HG03095 (cell line): ENCODE results near the gene DUSP3.

Experiments used
- ATAC-seq: cut with Tn5 transposase; IDR thresholded peaks from one replicate; pipeline ENCODE4 v1.9.1; 2021; ENCODE audit warnings: moderate library complexity; ENCODE audit not compliant: unreplicated experiment

DUSP3 gene

GRCh38 chr17:43736389-43736788 lies 42.4 kb downstream of the DUSP3 start:
- ATAC-seq: no peak

- no peak for ATAC-seq
These were observed 44.4 kb downstream of the DUSP3 start for GRCh38 chr17:43734376-43734775.

- ATAC-seq: no peak
These were observed 44.8 kb downstream of the DUSP3 start for GRCh38 chr17:43733956-43734355.

GRCh38 chr17:43732958-43733357 lies 45.8 kb downstream of the DUSP3 start:
- no peak for ATAC-seq

- ATAC-seq: no peak
These were observed 50.7 kb downstream of the DUSP3 start for GRCh38 chr17:43728081-43728480.

- no peak for ATAC-seq
These were observed 54.9 kb downstream of the DUSP3 start for GRCh38 chr17:43723697-43724359.

GRCh38 chr17:43722870-43723665 lies 55.7 kb downstream of the DUSP3 start:
- ATAC-seq: no peak

- ATAC-seq: no peak
These were observed 56.5 kb downstream of the DUSP3 start for GRCh38 chr17:43722269-43722619.

- ATAC-seq: no peak
These were observed 57.1 kb downstream of the DUSP3 start for GRCh38 chr17:43721537-43722268.

GRCh38 chr17:43720311-43721060 lies 58.3 kb downstream of the DUSP3 start:
- no peak for ATAC-seq

- ATAC-seq: no peak
These were observed 59.2 kb downstream of the DUSP3 start for GRCh38 chr17:43719578-43719977.

GRCh38 chr17:43718544-43718943 lies 60.2 kb downstream of the DUSP3 start:
- ATAC-seq: no peak

GRCh38 chr17:43717913-43718312 lies 60.9 kb downstream of the DUSP3 start:
- no peak for ATAC-seq
